Measurements from ENCODE around the gene MBD6. TPM values are rescaled to one million over a fixed set of nuclear protein-coding genes. Genes with fewer than 3 reads are reported as not detected.

MBD6 gene
- total and polyA plus RNA-seq, 2 of the 13 experiments (the other 11 are each of a cell fraction or from before 2014, with no cell fraction given): 4.1 to 5.9 TPM

DNA sequence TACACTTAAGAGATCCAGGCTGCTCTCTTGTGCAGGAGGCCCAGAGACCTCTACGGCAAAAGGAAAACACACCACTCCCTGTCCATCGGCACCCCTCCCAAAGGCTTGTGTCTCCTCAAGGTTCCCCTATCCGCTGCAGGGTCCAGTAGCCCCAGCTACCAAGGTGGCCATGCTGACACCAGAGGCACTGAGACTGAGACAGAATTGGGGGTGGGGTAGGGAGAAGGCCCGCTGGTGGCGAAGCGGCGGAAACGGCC is 2.9 kb upstream of the MBD6 start (continued):
- TF ChIP-seq ZNF101 (CRISPR knock-in tag; IDR thresholded peaks at IDR 0.05; ENCODE audit: borderline replicate concordance, low read depth) (no peak), SIN3B (IDR thresholded peaks at IDR 0.05; ENCODE audit: low read length) (no peak), ARHGAP35 (CRISPR knock-in tag; IDR thresholded peaks at IDR 0.05; ENCODE audit: borderline replicate concordance) (no peak), SP140L (CRISPR knock-in tag; IDR thresholded peaks at IDR 0.05; ENCODE audit: borderline replicate concordance) (no peak), TOE1 (CRISPR knock-in tag; IDR thresholded peaks at IDR 0.05) (no peak), ZNF136 (CRISPR knock-in tag; IDR thresholded peaks at IDR 0.05; ENCODE audit: low read depth) (no peak), ZNF143 (CRISPR knock-in tag; IDR thresholded peaks at IDR 0.05) (no peak), ZNF839 (CRISPR knock-in tag; IDR thresholded peaks at IDR 0.05; ENCODE audit: borderline replicate concordance) (no peak), ZNF761 (CRISPR knock-in tag; conservative IDR thresholded peaks at IDR 0.05) (no peak), ZNF556 (CRISPR knock-in tag; IDR thresholded peaks at IDR 0.05; ENCODE audit: borderline replicate concordance) (no peak), RFX1 (IDR thresholded peaks at IDR 0.05) (no peak), RBM39 (IDR thresholded peaks at IDR 0.05; ENCODE audit: low read depth, low read length, poor library complexity, severe bottlenecking) (no peak), PATZ1 (CRISPR knock-in tag; IDR thresholded peaks at IDR 0.05) (no peak), DNMT1 (CRISPR knock-in tag; IDR thresholded peaks at IDR 0.05) (no peak), CBFB (CRISPR knock-in tag; IDR thresholded peaks at IDR 0.05) (no peak), NR1H2 (CRISPR knock-in tag; IDR thresholded peaks at IDR 0.05; ENCODE audit: borderline replicate concordance, low read depth) (no peak), EHMT2 (IDR thresholded peaks at IDR 0.05; ENCODE audit: borderline replicate concordance, low read depth, low read length) (no peak), REPIN1 (CRISPR knock-in tag; IDR thresholded peaks at IDR 0.05; ENCODE audit: borderline replicate concordance, low read depth) (0 out of 2 replicates have a peak, but pooled peaks have one; percentile 16), ZNF34 (CRISPR knock-in tag; IDR thresholded peaks at IDR 0.05; ENCODE audit: borderline replicate concordance) (no peak), REXO4 (CRISPR knock-in tag; IDR thresholded peaks at IDR 0.05; ENCODE audit: borderline replicate concordance) (no peak), EED (CRISPR knock-in tag; IDR thresholded peaks at IDR 0.05) (no peak; the same call in 1 of the 2 replicates), TMF1 (CRISPR knock-in tag; IDR thresholded peaks at IDR 0.05; ENCODE audit: low read depth) (no peak), ZMYM3 (CRISPR knock-in tag; IDR thresholded peaks at IDR 0.05) (no peak)
- TF ChIP-seq, protein P1, sequence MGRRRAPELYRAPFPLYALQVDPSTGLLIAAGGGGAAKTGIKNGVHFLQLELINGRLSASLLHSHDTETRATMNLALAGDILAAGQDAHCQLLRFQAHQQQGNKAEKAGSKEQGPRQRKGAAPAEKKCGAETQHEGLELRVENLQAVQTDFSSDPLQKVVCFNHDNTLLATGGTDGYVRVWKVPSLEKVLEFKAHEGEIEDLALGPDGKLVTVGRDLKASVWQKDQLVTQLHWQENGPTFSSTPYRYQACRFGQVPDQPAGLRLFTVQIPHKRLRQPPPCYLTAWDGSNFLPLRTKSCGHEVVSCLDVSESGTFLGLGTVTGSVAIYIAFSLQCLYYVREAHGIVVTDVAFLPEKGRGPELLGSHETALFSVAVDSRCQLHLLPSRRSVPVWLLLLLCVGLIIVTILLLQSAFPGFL (CRISPR knock-in tag; IDR thresholded peaks at IDR 0.05): no peak
- TF ChIP-seq, protein P2, sequence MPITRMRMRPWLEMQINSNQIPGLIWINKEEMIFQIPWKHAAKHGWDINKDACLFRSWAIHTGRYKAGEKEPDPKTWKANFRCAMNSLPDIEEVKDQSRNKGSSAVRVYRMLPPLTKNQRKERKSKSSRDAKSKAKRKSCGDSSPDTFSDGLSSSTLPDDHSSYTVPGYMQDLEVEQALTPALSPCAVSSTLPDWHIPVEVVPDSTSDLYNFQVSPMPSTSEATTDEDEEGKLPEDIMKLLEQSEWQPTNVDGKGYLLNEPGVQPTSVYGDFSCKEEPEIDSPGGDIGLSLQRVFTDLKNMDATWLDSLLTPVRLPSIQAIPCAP (CRISPR knock-in tag; IDR thresholded peaks at IDR 0.05; ENCODE audit: low read depth): no peak
- TF ChIP-seq, protein P3, sequence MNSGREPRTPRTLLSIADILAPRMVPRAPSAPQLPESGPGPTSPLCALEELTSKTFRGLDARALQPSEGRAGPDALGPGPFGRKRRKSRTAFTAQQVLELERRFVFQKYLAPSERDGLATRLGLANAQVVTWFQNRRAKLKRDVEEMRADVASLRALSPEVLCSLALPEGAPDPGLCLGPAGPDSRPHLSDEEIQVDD (CRISPR knock-in tag; IDR thresholded peaks at IDR 0.05; ENCODE audit: borderline replicate concordance): no peak

Measured in HepG2 (cell line).